Bronchial epithelial cell (primary cell): Measurements from ENCODE around the gene DDX3X. TPM values are rescaled to one million over a fixed set of nuclear protein-coding genes. Genes with fewer than 3 reads are reported as not detected.
"Not testable (repeated sequence)": the region's sequence is repeated elsewhere in the genome, so short reads cannot be mapped to it uniquely, and the experiment has no call there.

ENCODE experiments used
- DNase-seq: peaks from one replicate; pipeline ENCODE4 v3.0.0-alpha.2; 2010; ENCODE audit warnings: low read depth
- FAIRE-seq: peaks from 2 replicates; lab custom pipeline; 2011; peaks lifted over from hg19 to GRCh38; lab: Jason Lieb, UNC
- H3K27me3 ChIP-seq: 2 replicates; pipeline ENCODE4 v1.5.1; 2011; ENCODE audit warnings: low read length; ENCODE audit not compliant: control insufficient read depth, insufficient read depth
- H3K36me3 ChIP-seq: 2 replicates; pipeline ENCODE4 v1.5.1; 2011; ENCODE audit warnings: low read length; ENCODE audit not compliant: control insufficient read depth, insufficient read depth
- H3K4me3 ChIP-seq: 2 replicates; pipeline ENCODE4 v1.5.1; 2011; ENCODE audit warnings: mild to moderate bottlenecking, low read depth, low read length, control low read depth
- total RNA-seq: library from RNA; depleted of rRNA; stranded (reverse); fragments of >200 nt; gene quantifications from 2 replicates; pipeline ENCODE4 v1.2.1, GENCODE V29; 2014
- TF ChIP-seq, protein P1 (sequence below): IDR thresholded peaks from 2 replicates; pipeline ENCODE4 v1.5.1; 2011; ENCODE audit warnings: mild to moderate bottlenecking, moderate library complexity, low read length, control low read depth, inconsistent platforms; ENCODE audit not compliant: insufficient read depth, severe bottlenecking

Gene DDX3X
- total RNA-seq, 1 donor from 2014 or later: 239 TPM

DNA sequence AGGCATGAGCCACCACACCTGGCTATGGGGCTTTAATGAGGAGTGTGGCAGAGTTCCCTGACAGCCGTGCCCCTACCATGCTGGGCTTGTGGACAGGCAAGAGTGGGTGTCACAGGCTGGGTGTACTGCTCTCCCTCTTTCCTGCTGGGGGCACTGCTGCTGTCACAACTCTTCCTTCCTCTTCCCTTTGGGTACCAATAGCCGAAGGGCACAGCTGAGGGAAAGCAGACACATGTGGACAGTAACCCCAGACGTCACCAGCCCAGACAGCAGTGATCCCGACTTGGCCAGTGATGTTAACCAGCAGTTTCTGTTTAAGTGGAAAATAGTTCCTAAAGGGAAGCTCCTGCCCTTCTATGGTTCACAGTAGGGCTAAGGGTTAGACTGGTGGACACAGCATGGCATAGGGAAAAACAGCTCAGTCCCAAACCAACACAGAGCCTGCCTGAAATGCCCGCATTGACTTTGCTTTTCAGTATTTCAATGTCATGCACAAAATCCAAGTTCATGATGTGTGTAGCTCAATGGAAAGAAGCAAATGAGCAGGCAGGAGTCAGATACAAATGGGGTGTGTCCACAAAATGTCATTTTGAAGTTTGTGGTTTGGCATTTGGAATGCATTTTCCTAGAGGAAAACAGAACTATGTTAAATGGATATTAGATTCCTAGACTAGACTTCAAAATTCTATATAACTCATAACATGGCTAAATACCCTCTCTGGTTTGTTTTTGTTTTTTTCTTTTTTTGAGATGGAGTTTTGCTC lies 24.9 kb upstream of the DDX3X start:
- Histone ChIP-seq H3K4me3 (no peak overlapping the region), H3K36me3 (no peaks in the 10 kb centered on the region), H3K27me3 (no peaks in the 10 kb centered on the region)
- TF ChIP-seq, protein P1, sequence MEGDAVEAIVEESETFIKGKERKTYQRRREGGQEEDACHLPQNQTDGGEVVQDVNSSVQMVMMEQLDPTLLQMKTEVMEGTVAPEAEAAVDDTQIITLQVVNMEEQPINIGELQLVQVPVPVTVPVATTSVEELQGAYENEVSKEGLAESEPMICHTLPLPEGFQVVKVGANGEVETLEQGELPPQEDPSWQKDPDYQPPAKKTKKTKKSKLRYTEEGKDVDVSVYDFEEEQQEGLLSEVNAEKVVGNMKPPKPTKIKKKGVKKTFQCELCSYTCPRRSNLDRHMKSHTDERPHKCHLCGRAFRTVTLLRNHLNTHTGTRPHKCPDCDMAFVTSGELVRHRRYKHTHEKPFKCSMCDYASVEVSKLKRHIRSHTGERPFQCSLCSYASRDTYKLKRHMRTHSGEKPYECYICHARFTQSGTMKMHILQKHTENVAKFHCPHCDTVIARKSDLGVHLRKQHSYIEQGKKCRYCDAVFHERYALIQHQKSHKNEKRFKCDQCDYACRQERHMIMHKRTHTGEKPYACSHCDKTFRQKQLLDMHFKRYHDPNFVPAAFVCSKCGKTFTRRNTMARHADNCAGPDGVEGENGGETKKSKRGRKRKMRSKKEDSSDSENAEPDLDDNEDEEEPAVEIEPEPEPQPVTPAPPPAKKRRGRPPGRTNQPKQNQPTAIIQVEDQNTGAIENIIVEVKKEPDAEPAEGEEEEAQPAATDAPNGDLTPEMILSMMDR: no peak
- FAIRE-seq (peak; percentile 83), DNase-seq (no peak)

DNA sequence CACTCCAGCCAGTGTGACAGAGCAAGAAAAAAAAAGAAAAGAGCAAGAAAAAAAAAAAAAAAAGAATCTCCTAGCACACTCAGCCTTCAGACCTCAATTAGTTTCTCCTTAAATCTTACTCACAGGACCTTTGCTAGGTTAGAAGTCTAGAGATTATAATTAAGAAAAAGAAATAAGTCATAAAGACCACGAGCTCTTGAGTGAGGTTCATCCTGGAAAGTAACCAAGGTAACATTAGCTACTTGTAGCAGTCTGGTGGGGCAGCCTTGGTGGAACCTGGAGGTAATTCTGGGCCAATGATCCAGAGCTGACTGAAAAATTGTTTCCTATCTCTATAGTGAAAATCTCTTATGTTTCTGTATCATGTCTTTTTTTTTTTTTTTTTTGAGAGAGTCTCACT lies 21.2 kb upstream of the DDX3X start:
- Histone ChIP-seq H3K27me3 (no peaks in the 10 kb centered on the region), H3K36me3 (no peaks in the 10 kb centered on the region), H3K4me3 (no peak overlapping the region)
- FAIRE-seq (no peak), DNase-seq (no peak)
- TF ChIP-seq, protein P1: no peak

DNA sequence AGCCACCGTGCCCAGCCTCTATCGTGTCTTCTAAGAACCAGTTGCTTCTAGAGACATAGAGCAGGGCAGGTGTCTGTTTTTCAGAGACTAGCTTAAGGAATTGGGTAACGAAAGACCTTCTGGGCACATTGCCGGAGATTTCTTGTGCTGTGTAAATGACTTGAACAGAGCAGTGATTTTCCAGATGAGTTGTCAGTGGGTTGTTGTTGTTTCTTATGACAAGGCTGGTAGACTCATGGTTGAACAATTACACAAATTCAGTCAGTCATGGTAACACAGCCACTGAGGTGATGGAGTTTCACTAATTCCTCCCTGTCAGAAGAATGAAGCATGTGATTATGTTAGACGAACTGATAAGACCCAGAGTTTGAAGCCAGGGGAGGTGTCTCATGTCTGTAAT lies 20.5 kb upstream of the DDX3X start:
- Histone ChIP-seq H3K36me3 (no peaks in the 10 kb centered on the region), H3K27me3 (no peaks in the 10 kb centered on the region), H3K4me3 (no peak overlapping the region)
- FAIRE-seq (peak; percentile 70), DNase-seq (no peak)
- TF ChIP-seq, protein P1: no peak

DNA sequence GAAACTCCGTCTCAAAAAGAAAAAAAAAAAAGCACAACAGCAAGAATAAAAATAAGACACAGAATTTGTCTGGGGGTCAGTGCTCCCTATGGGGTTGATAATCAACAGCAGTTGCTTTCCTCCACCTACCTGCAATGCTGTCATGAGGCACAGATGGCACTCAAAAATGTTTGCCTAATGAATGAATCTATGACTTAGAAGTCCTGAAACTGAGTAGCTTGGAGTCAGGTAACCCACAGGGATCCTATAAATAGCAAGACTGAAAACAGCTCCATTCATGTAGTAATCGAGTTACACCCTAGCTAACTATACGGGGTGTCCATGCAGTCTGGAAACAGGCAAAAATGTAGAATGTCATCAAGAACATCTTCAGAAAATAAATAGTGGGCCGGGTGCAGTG lies 19.8 kb upstream of the DDX3X start:
- DNase-seq (no peak), FAIRE-seq (no peak)
- no peaks in the 10 kb centered on the region for H3K36me3 ChIP-seq
- no peak overlapping the region for H3K4me3 ChIP-seq
- no peaks in the 10 kb centered on the region for H3K27me3 ChIP-seq
- TF ChIP-seq, protein P1: no peak

DNA sequence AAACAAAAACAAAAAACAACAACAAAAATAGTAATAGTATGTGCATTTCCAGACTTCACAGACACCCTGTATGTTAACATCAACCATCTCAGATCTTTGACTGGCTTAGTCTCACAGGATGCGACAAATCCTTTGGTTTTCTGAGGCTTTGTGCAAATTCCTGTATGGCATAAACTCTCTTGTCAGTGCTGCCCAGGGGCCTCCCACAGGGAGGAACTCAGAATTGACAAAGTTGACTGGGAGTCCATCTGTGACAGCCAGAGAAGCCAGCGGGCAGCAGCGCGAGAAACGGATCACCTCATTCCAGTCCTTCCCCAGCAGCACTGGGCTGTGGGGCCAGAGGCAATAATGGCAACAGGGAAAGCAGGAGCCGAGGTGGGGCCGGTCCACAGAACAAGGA lies 19.1 kb upstream of the DDX3X start:
- FAIRE-seq: no peak
- TF ChIP-seq, protein P1: no peak
- DNase-seq: no peak
- Histone ChIP-seq H3K27me3 (no peaks in the 10 kb centered on the region), H3K4me3 (no peak overlapping the region), H3K36me3 (no peaks in the 10 kb centered on the region)

DNA sequence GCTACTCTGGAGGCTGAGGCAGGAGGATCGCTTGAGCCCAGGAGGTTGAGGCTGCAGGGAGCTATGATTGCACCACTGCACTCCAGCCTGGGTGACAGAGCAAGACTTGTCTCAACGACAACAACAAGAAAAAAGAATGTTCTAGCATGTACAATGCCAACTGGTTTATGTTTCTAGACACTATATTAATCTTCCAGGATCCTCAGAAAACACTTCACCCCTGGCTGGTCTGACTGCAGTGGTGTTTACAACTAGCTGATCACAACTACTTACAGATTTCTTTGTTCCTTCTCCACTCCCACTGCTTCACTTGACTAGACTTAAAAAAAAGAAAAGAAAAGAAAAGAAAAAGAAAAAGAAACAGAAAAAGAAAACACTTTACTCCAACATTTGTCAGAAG lies 17.7 kb upstream of the DDX3X start:
- not testable (repeated sequence) for DNase-seq, H3K4me3 ChIP-seq, H3K27me3 ChIP-seq, H3K36me3 ChIP-seq, FAIRE-seq
